CD4-positive, alpha-beta T cell treated with Interferon gamma for 1 hour (primary cell): ENCODE measurements around the gene ZFYVE28.
"Not testable (repeated sequence)": the region's sequence is repeated elsewhere in the genome, so short reads cannot be mapped to it uniquely, and the experiment has no call there.

Source experiments
- DNase-seq: peaks from one replicate; pipeline ENCODE4 v3.0.0-alpha.2; 2020

ZFYVE28 gene

DNA sequence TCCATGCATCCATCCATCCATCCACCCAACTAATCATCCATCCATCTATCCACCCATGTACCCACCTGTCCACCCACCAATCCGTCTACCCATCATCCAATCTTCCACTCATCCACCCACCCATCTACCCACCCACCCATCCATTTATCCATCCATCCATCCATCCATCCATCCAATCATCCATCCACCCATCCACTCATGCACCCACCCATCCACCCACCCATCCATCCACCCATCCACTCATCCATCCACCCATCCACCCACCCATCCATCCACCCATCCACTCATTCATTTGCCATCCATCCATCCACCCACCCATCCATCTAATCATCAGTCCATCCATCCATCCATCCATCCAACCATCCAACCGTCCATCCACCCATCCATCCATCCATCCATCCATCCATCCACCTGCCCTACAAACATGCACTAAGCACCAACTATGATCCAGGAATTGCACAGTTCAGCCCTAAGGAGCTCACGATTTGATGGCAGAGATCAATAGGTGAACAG is 135.2 kb downstream of the ZFYVE28 start:
- DNase-seq: no peak

DNA sequence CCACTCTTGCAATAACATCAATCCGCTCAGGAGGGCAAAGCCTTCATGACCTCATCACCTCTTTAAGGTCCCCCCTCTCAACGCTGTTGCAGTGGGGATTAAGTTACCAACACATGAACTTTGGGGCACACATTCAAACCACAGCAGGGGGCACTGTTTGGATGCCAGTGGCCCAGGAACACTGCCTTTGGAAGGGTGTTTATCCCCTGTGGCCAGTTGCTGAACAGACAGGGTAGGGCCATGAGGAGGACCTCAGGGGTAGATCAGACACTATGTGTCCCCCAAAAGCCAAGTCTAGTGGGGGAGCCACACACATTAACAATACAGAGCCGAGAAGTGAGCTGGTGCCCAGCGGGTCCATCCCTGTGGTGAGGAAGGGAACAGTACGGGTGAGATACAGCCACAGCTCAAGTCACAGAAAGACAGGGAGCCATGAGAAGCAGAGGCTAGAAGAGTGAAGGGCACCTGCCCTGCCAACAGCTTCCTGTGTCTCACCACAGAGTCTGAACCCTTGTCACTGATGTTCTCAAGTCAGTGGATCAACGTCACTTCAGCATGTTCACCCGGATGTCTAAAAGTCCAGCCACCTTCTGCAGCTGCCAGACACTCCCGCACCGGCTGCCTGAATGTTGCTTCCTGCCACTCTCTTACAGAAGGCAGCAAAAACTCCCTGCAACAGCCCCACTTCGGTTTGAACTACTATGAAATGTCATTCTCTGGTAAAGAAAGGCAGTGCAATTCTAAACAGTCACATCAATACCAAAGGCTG is 136.7 kb downstream of the ZFYVE28 start:
- peak; percentile 92 for DNase-seq

DNA sequence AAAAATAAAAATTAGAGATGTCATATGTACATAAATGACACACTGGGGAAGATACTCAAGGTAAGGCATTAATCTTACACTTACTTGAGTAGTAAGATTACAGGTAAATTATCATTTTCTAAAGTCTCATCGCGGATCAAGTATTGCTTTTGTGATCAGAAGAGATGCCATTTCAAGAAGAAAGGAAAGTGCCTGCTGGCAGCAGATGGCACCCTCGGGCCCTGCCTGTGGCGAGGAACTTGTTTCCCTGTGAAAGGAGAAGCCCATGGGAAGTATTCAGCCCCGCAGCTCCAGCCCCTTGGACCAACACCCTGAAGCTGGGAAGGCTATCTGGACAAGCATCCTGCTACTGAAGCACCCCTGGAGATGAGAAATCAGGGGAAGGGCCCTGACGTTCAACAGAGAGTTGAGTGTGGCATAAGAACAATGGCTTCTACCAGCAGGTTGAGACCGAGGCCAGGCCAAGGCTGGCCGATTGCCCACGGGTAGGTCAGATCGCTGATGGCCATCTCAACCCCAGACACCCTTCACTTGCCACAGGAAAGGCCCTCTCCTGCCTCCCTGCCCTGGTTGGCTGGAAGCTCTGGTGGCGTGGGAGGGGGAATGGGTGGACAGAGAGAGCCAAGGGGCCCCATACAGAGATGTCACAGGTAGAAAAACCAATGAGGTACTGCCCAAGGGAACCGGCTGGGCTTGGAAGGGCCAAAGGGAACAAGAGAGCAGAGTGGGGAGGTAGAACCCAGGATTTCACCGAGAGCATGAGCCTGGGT is 137.7 kb downstream of the ZFYVE28 start:
- DNase-seq: no peak

DNA sequence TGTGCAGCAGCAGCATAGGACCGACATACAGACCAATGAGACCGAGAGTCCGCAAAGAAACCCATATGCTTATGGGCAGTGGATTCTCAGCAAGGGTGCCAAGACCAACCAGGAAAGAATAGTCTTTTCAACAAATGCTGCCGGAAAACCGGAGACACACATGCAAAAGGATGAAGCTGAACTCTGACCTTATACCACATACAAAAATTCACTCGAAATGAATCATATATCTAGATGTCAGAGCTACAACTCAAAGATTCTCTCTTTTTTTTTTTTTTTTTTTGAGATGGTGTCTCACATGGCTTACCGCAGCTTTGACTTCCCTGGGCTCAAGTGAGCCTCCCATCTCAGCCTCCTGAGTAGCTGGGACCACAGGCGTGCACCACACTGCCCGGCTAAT is 140.5 kb downstream of the ZFYVE28 start:
- no peak for DNase-seq

DNA sequence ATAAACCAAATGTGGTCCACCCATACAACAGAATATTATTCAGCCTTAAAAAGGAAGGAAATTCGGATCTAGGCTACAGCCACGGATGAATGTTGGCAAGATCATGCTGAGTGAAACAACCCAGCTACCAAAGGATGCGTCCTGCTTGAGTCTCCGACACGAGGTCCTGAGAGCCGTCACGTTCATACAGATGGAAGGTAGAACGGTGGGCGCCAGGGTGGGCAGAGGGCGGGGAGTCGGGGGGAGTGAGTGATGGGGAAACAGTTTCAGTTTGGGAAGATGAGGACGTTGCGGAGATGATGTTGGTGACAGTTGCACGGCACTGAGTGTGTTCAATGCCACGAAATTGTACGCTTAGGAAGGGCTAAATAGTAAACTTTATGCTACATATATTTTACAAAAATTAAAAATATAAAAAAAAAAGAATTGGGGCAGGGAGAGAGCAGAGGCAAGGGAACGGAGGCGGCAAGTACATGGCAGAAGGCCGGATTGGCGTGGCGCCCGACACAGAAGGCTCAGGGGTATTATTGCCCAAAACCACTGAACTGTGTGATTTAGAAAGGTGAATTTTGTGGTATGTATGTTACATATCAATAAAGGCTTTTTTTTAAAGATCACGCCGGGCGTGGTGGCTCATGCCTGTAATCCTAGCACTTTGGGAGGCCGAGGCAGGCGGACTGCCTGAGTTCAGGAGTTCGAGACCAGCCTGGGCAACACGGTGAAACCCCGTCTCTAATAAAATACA is 141.7 kb downstream of the ZFYVE28 start:
- no peak for DNase-seq

DNA sequence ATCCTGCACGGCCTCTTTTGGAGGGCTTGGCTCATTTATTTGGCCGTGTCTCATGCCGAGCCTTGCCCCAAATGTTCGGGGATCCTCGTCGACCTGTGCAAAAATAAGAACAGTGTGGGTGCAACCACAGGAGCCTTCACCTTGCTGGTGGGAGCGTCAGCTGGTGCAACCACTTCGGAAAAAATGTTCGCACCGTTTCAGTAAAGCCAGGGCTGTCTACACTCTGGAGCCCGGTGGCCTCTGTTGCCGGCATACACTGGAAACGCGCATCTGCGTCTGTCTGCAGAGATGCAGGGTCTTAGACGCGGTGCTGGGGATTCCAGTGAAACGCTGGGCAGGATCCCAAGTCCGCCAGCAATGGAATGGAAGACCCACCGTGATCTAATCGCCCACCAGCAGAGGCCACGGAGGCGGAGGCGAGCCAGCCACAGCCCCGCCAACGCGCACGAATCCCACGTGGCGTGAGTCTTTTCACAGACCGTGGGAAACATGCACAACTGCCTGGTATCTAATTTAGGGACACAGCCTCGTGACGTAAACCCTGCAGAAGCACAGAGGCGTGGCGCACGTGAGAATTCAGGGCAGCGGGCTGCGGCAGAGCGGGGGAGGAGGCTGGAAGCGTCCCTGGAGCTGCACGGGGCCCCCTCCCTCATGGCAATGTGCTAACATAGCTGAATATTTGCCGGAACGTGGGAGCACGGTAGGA is 142.7 kb downstream of the ZFYVE28 start:
- no peak for DNase-seq

DNA sequence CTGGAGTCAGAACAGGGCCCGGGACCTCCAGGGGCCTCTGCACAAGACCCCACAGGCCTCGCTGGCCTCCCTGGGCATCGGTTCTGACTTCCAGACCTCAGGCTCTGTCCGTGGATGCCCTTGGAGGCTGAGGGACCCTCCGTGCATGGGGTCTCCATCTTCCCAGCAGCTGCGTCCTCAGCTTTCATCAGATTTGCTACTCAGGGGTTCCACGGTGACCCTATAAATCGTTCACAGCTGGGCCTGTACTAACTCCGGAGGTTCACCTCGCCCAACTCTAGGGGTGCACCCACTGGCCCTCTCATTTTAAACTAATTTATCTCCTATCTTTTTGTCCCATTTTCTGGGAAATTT is 143.4 kb downstream of the ZFYVE28 start:
- DNase-seq: not testable (repeated sequence)

DNA sequence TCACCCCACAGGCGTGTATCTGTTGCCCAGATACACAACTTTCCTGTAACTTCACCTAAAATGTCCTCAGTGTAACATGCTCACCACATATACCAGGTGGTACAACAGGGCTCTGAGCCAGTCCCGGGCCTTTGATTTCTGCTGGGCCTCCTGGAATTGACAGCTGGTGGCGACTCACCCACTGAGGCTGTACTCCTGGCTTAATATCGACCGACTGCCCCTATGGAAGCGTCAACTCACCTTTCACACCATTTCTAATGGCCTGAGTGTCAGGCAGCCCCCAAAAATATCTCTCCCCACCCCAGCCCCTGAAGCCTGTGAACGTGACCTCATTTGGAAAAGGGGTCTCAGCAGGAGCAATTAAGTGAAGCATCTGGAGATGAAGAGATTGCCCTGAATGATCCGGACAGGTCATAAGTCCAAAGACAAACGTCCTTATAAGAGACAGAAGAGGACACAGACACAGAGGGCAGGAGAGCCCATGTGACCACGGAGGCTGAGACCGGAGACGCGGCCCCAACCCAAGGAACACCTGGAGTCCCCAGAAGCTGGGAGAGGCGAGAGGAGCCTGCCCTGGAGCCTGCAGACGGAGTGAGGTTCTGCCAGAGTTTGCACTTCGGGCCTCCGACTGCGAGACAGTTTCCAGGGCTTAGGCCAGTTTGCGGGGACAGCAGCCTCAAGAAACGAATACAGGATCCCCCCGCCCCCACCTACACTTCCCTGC is 144.0 kb downstream of the ZFYVE28 start:
- DNase-seq: no peak

DNA sequence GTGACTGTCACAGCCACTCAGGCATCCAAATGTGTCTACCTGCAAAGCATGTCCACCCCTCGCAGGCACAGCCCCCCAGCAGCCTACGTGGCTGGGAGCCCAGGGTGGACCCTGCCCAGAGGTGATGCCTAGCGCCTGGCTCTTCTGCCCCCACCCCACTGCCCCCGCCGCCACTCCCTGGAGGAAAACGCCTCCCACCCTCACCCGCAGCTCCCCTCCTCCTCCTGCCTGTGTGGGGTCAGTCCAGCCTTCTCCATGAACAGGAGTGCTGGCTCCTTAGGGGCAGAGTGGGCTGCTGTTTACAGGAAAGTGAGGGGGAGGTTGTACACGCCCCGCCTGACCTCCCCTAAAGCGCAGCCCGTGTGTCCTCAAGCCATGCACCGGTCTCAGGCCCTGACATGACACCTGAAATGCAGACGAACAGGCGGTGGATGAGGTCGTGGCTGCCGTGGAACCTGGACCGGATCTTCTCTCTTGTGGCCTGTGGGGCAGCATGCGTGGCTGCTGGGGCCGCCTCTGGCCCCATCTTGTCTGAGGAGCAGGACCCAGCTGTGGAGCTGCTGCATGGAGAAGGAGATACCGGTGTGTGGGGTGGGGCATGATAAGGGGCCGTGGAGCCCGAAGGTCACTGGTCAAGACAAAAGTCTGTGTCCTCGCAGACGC is 144.7 kb downstream of the ZFYVE28 start:
- no peak for DNase-seq

DNA sequence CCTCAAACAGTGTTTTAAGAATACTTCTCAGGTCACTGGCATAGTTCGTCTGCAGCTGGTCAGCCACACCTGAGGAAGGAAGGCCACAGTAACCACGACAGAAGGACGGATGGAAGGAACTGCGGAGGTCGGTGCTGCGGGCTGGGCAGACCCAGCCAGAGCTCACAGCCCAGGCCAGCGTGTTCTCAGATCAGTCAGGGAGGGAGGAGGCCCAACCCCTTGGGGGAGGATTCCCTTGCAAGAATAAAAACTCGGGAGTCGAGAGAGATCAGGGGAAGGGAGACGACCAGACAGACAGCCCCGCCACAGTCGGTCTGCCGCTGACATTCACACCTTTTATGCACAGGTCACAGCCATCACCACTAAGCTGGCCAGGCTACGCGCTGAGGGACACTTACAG is 145.2 kb downstream of the ZFYVE28 start:
- no peak for DNase-seq

DNA sequence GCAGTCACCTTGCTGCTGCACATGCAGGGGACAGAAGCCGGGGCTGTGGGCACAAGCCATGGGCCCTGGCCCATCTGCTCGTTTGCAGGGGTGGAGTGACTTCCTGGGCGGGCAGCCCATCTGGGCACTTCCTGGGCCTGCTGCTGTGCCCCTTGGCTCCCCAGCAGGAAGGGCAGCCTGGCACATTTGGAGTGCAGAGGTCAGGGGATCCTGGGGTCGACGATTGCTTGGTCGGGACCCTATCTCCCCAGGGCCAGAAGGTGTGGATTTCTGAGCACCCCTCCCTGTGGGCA is 145.7 kb downstream of the ZFYVE28 start:
- DNase-seq: no peak

DNA sequence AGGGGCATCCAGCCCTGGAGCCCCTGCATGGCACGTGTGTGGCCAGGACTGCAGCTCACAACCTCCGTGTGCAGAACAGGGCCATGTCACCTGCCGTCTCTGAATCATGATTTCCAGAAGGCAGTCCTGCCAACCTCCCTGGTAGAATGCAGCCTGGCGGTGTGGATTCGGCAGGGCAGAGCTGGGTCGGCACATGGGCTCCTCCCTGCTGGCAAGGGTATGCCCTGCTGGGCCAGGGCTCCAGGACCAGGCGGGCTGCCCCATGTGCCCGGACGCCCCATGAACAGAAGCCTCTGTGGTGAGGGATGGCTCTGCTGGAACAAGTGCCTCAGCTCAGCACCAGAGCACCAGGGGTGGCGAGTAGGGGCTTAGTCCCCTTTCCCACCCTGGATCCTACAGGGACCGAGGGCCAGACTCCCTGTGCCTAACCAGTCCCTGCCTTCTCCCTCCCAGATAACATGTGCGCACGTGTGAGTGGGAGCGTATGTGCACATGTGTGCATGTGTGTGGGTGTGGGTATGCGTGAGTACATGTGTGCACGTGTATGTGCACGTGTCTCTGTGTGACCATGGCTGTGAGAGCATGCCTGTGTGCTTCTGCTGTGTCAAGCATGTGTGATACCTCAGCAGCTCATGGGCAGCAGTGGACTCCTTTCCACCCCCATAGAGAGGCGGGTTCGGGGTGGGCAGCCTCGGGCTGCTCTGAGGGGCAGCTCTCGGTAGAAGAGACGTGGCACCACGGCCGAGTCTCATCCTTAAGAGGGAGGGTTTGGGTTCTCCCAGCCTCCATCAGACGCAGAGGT is 146.2 kb downstream of the ZFYVE28 start:
- DNase-seq: no peak

DNA sequence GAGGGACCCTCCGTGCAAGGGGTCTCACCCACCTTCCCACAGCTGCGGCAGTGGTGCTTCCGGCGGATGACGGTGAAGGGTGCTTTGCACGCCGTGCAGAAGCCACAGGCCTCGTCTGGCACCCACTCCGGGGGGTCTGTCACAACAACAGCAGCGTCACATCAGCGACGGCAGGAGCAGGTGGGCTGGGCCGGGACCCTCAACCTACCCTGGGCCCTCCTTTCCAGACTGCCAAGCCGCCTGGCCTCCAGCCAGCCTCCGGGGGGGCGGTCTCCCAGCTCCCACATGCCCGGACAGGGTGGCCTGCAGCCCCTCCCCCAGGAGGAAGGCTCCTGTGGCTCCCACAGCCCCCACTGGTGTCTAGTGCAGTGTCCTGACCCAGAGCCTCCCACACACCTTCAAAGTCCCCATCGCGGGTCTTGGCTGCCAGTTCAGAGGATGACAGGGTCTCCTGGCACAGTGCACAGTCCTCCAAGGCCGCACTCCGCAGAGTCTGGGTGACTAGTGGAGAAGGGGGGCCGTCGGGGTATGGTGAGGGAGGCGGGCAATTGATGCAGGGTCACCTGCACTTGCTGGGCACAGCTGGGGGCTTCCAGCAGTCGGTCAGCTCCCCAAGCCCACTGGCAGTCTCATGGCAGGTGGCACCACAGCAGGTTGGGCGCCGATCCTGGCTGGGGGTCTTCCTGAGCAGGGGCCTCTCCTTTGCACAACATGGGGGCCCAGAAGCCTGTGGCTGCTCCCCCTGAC is 147.0 kb downstream of the ZFYVE28 start:
- DNase-seq: no peak

DNA sequence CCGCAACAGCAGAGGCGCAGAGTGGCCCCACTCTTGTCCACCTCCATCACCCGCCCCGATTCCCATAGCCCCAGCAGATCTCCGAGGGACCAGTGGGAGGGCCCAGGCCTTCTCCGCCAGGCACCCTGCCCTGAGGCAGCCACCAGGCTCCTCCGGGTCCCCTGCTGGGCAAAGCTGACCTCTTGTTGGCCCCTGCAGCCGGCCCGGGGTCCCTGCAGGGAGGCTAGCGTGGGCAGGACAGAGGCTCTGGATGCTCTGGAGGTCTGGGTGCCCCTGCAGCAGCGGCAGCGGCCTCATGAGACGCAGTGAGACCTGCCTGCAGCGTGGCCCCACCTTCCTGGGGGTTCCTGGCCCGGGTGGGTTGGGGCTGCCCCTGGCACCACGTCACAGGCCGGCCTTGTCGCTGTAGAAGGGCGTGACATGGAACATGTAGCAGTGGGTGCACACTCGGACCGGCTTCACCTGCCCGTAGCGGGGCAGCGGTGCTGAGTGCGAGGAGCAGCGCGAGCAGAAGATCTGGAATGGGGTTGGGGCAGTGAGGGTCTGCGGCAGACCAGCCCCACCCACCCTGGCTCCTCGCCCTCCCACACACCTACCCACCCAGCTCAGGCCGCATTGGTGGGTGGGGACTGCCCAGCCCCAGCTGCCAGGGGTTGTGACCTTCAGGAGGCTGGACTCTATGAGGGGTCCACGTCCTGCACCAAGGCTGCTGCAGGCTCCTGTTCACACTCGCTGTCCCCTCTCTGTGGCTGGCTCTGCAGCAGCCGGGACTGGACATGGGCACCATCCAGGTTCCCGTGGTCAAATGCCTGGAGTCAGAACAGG is 147.9 kb downstream of the ZFYVE28 start:
- no peak for DNase-seq

DNA sequence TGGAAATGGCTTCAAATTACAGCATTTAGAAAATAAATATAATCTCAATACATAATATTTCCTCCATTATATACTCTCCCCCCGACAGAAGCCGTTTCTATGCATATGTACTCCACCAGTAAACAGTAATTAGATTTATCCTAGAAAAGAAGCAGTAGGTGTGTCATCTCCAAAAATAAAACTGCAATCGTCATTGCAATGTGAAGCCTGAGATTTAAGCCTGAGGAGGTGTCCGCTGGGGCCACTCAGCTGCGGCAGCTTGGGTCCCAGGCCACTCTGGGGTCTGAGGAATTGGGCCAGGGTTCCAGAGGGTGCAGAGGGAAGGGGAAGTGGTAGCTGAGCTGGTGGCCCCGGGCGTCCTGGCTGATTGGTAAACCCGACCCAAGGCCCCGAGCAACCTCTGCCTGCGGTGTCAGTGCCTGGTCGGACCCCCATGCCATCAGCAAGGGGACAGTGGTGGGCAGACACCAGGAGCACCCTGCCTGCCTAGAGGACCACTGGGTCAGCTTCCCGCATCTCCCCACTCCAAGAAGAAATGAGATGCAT is 148.8 kb downstream of the ZFYVE28 start:
- DNase-seq: no peak

DNA sequence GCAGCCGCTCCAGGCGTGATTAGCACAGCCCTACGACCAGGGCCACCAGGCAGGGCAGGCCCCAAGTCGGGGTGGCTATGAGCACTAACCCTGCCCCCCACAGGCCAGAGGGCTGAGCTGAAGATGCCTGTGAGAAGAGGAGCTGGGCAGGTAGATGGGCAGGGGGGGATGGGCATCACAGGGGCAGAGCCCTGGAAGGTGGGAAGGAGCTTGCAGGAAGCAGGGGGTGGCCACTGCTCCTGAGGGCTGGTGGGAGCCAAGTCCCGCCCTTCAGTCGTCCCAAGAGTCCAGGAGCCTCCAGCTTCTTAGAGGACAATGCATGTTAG is 149.3 kb downstream of the ZFYVE28 start:
- DNase-seq: no peak

DNA sequence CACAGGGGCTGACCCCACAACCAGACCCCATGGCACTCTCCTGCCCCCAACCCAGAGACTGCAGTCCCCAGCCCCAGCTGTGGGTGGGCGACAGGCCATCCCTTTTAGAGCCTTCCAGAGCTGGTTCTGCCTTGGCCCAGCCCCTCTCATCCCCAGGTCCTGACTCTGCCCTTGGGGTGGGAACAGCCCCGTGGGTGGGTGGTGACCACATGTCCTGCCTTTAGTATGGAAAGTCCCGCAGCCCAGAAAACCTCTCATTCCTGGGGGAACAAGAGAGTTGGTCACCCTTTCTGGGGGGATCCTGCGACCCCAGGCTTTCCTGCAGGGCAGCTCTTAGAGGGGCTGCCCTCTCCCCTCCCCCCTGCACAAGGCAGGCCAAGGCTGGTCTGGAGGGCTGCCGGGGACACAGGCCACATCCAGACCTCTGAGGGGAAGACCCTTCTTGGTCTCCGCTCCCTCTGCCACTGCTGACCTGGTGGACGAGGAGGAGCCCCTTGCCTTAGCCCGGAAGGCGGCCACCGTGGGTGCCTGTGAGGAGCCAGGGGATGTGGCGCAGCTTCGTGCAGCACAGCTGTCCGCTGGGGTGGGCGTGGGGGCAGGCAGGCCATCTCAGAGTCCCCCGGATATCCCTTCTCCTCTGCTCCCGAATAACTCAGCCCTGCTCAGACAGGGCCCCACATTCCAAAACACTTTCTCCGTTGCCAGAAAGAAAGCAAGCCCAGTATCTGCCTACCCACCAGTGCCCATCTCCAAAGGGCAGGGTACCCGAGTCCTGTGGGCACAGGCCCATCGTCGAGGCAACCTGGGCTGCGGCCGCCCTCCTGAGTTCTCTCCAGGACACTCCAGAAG is 149.9 kb downstream of the ZFYVE28 start:
- no peak for DNase-seq

DNA sequence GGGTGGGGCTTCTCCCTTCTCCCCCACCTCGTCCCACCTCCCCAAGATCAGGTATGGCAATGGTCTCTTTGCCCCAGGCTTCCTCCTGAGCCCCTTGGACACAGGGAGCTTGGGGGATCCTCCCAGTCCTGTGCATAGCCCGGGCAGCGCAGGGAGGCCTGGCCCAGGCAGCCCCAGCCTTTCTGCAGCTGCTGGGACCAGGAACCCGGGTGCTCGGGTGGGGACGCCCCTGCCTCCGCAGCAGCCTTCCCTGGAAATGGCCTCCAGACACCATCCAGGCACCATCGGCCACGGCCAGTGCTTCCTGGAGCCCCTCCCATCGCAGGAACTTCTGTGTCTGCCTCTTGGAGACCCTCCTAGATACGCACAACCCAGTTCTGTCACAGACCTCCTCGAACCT is 150.6 kb downstream of the ZFYVE28 start:
- DNase-seq: no peak
